A549 (cell line): Measurements from ENCODE around the gene H2BK1.

Experiments used
- CTCF ChIP-seq: fragments of >200 bp; sonication (Bioruptor Twin); formaldehyde crosslinking; IDR thresholded peaks from 3 replicates; pipeline ENCODE4 v1.5.1; 2016
- HOXB13 ChIP-seq: fragments of 250-450 bp; sonication (Bioruptor Pico); IDR thresholded peaks from 2 replicates; pipeline ENCODE4 v1.5.0; 2020; ENCODE audit warnings: low read depth, mild to moderate bottlenecking, moderate library complexity
- MAX ChIP-seq: IDR thresholded peaks from 2 replicates; pipeline ENCODE4 v1.6.1; 2012
- POLR2A ChIP-seq: IDR thresholded peaks from 2 replicates; pipeline ENCODE4 v1.6.1; 2012; ENCODE audit warnings: mild to moderate bottlenecking, low read length
- REST ChIP-seq: fragments of 200-600 bp; sonication (generic); IDR thresholded peaks from 2 replicates; pipeline ENCODE4 v1.6.1; 2016; ENCODE audit warnings: antibody characterized with exemption, mild to moderate bottlenecking, moderate library complexity
- RNF2 ChIP-seq: fragments of 200-600 bp; sonication (generic); IDR thresholded peaks from 2 replicates; pipeline ENCODE4 v1.6.1; 2016; ENCODE audit warnings: low read depth, mild to moderate bottlenecking, antibody characterized with exemption, moderate library complexity, borderline replicate concordance
- SMC3 ChIP-seq: fragments of >200 bp; sonication (Bioruptor Twin); formaldehyde crosslinking; IDR thresholded peaks from 3 replicates; pipeline ENCODE4 v1.6.1; 2018; ENCODE audit warnings: inconsistent platforms
- ZFP36 ChIP-seq: fragments of 450-650 bp; IDR thresholded peaks from 2 replicates; pipeline ENCODE4 v1.6.1; 2014; ENCODE audit warnings: borderline replicate concordance; ENCODE audit not compliant: partially characterized antibody

GRCh38 chr7:151177310-151177709 is 33.0 kb downstream of the H2BK1 start:
- TF ChIP-seq HOXB13 (no peak), POLR2A (no peak), CTCF (no peak), MAX (no peak), RNF2 (no peak), ZFP36 (no peak), REST (no peak), SMC3 (no peak)
